ENCODE results near the gene LAMA4.

LAMA4 gene

GRCh38 chr6:112221561-112221960, 32.8 kb downstream of the LAMA4 start:
- H3K4me3 ChIP-seq (ENCODE audit: low read depth, low read length) = no peak overlapping the region
- no peak for DNase-seq (ENCODE audit: low read depth)
- TF ChIP-seq CTCF (IDR thresholded peaks at IDR 0.05; ENCODE audit: low read depth, low read length, missing control alignments) = no peak
- in situ Hi-C loops (cut with HindIII; ENCODE audit: low sequenced_read_pairs) = no loop called here

DNA sequence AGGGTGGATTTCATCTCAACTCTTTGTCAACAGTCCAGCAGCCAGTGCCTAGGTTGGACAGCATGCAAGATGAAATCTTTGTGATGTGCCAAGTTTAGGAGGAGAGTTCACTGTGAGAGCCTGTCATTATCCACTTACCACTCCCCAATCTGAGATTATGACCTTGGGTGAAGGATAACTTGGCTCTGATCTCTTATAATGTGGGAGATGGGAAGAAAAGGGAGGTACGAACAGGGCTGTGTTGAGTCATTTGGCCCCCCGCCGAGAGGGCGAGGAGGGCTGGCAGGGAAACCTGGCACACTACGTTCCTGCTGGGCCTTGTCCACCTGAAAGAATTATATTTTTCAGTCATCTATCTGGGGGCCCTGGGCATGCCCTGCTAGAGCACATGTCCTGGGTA, 35.8 kb downstream of the LAMA4 start:
- TF ChIP-seq CTCF (IDR thresholded peaks at IDR 0.05; ENCODE audit: low read depth, low read length, missing control alignments) = no peak
- no peak overlapping the region for H3K4me3 ChIP-seq (ENCODE audit: low read depth, low read length)
- no peak for DNase-seq (ENCODE audit: low read depth)
- in situ Hi-C loops (cut with HindIII; ENCODE audit: low sequenced_read_pairs) = no loop called here

GRCh38 chr6:112216662-112217551, 37.5 kb downstream of the LAMA4 start:
- in situ Hi-C loops (cut with HindIII; ENCODE audit: low sequenced_read_pairs) = no loop called here
- peak; percentile 48 for DNase-seq (ENCODE audit: low read depth)
- no peak overlapping the region for H3K4me3 ChIP-seq (ENCODE audit: low read depth, low read length)
- TF ChIP-seq CTCF (IDR thresholded peaks at IDR 0.05; ENCODE audit: low read depth, low read length, missing control alignments) = no peak

GRCh38 chr6:112215488-112216284, 38.7 kb downstream of the LAMA4 start:
- H3K4me3 ChIP-seq (ENCODE audit: low read depth, low read length) = no peak overlapping the region
- in situ Hi-C loops (cut with HindIII; ENCODE audit: low sequenced_read_pairs) = no loop called here
- no peak for TF ChIP-seq CTCF (IDR thresholded peaks at IDR 0.05; ENCODE audit: low read depth, low read length, missing control alignments)
- DNase-seq (ENCODE audit: low read depth) = no peak

- DNase-seq (ENCODE audit: low read depth) = no peak
- H3K4me3 ChIP-seq (ENCODE audit: low read depth, low read length) = no peak overlapping the region
- TF ChIP-seq CTCF (IDR thresholded peaks at IDR 0.05; ENCODE audit: low read depth, low read length, missing control alignments) = no peak
- in situ Hi-C loops (cut with HindIII; ENCODE audit: low sequenced_read_pairs) = no loop called here
Measured at GRCh38 chr6:112214739-112215269, 39.6 kb downstream of the LAMA4 start.

GRCh38 chr6:112210852-112211251, 43.5 kb downstream of the LAMA4 start:
- in situ Hi-C loops (cut with HindIII; ENCODE audit: low sequenced_read_pairs) = no loop called here
- TF ChIP-seq CTCF (IDR thresholded peaks at IDR 0.05; ENCODE audit: low read depth, low read length, missing control alignments) = no peak
- DNase-seq (ENCODE audit: low read depth) = no peak

More at GRCh38 chr6:112210852-112211251, 43.5 kb downstream of the LAMA4 start:
- H3K4me3 ChIP-seq (ENCODE audit: low read depth, low read length) = no peak overlapping the region

All from astrocyte of the cerebellum (primary cell).